CD1c-positive myeloid dendritic cell (primary cell): ENCODE measurements around the gene FAF2.
"Not testable (repeated sequence)": the region's sequence is repeated elsewhere in the genome, so short reads cannot be mapped to it uniquely, and the experiment has no call there.

Experiments used
- DNase-seq: peaks from one replicate; pipeline ENCODE4 v3.0.0-alpha.2; 2016; ENCODE audit errors: extremely low spot score

Gene FAF2

DNA sequence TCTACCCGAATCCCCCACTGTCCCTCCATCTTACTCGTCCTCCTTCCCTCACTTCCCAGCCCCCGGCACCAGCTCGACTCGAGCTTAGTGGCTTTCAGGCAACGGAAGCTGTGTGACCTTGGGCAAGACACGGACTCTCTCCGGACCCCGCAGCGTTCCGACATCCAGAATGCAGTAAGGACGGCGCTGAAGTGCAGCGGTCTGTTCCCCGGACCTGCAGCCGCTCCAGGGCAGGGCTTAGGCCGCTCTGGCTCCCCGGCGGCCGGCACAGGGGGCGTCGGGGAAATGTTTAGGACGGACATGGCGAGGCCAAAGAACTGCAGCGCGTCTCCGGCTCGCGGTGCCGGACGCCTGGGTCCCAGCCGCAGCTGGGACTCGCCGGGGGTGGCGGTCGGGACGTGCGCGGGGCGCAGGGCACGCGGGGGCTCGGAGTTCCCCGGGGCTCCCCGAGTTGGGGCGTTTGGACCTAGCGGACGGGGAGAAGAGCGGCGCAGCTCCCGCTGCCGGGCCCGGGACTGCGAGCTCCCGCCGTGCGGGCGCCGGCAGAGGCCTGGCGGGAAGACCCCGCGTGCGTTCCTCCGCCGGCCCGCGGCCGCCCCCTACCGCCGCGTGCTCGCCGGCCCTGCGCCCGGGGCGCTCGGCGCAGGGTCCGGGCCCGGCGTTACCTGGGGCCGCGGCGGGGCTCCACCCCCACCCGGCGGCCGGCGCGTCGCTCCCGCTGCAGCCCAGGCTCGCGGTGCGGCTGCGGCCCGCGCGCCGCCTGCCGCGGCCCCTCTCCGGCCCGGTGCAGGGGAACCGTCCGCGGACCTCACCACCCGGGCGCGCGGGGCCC is 94.6 kb downstream of the FAF2 start:
- peak; percentile 34 for DNase-seq

- DNase-seq = peak; percentile 79
These were observed 95.4 kb downstream of the FAF2 start for GRCh38 chr5:176543428-176544182.

DNA sequence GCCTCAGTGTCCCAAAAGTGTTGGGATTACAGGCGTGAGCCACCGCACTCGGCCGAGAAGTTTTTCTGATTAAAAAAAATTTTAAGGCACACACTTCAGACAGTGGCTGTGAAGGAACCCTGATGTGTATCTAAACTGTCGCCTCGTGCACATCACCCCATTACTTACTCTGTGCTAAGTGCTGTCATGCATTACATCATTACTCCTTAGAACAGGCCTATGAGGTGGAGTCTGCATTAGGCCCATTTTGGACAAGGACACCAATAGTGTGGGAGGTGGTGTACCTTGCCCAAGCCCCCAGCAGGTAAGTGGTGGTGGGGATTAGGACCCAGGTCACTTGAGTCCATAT is 97.2 kb downstream of the FAF2 start:
- no peak for DNase-seq

GRCh38 chr5:176545737-176546509 is 97.7 kb downstream of the FAF2 start:
- no peak for DNase-seq

- DNase-seq = peak; percentile 41
These were observed 99.6 kb downstream of the FAF2 start for GRCh38 chr5:176547802-176548201.

DNA sequence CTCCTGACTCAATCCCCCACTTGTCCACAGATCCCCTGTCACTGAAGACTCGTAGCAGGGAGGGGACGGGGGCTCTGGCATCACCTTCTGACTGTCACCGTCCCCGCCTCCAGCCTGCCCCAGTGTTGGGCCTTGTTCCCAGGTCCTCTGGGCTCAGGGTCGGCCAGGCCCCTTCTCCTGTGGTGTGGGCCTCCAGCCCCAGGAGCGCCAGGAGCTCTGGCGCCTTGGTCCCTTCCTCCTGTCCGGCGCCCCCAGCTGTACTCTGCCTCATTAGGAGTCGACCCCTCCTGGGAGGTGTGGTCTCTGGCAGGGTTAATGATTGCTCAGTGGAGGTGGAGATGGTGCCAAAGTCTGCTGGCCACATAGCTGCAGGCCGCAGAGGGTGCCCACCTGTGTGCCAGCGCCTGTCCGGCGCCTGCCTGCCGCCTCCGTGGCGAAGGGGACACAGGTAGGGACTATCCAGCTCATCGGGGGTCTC is 100.8 kb downstream of the FAF2 start, which contains the start of gene CDHR2:
TSS of gene CDHR2 (plus strand) at position 376 of the 478 bp plus-strand sequence. CDS start 16,011 bp downstream, outside the sequence.
- DNase-seq = no peak

- no peak for DNase-seq
These were observed 101.7 kb downstream of the FAF2 start for GRCh38 chr5:176549871-176550270.

- peak; percentile 49 for DNase-seq
These were observed 102.2 kb downstream of the FAF2 start for GRCh38 chr5:176550275-176550831.

GRCh38 chr5:176550937-176551336 is 102.8 kb downstream of the FAF2 start:
- DNase-seq = not testable (repeated sequence)

DNA sequence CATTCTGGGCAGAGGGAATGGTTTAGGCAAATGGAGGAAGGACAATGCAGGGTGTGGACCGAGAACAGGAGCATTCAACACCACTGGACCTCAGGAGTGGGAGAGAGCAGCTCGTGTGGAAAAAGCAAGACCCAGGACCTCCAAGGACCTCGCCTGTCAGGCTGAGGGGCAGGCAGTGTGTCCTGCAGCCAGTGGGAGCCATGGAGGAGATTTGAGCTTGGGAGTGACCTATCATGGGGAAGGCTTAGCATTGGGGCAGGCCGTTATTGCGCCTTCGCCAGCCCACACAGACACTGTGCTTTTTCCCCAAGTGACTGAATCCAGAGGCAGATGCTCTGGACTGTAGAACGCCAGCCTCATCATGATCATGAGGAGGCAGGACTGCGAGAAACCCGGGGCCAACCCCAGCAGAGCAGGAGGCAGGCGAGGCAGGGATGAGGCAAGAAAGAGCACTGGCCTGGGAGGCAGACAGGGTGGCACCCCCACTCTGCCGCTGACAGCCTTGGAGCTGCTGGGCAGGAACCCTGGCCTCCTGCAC is 104.2 kb downstream of the FAF2 start:
- DNase-seq = no peak

GRCh38 chr5:176553260-176554085 is 105.3 kb downstream of the FAF2 start:
- DNase-seq = no peak

DNA sequence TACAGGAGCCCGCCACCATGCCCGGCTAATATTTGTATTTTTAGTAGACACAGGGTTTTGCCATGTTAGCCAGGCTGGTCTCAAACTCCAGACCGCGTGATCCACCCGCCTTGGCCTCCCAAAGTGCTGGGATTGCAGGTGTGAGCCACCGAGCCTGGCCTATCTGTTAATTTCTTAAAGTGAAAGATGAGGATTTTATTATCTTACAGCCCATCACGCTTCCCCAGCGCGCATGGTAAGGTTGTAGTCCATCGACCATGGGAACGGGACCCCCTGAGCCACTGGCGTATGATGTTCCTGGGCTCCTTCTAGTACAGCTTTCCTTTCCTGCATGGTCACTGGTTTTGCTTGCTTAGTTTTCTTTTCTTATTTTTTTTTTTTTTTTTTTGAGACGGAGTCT is 109.7 kb downstream of the FAF2 start:
- no peak for DNase-seq
